Epithelial cell of proximal tubule (primary cell): ENCODE measurements around the gene PAQR3. TPM values are rescaled to one million over a fixed set of nuclear protein-coding genes. Genes with fewer than 3 reads are reported as not detected.

Experiments used
- DNase-seq: peaks from one replicate; pipeline ENCODE4 v3.0.0-alpha.2; 2011; ENCODE audit warnings: low read depth
- H3K4me3 ChIP-seq: 2 replicates; pipeline ENCODE4 v1.5.1; 2011; ENCODE audit warnings: low read depth, mild to moderate bottlenecking, low read length
- CTCF ChIP-seq: conservative IDR thresholded peaks from 2 replicates; pipeline ENCODE4 v1.5.1; 2012; ENCODE audit warnings: low read depth, mild to moderate bottlenecking, low read length
- total RNA-seq: library from RNA; depleted of rRNA; stranded (reverse); fragments of >200 nt; gene quantifications from 2 replicates; pipeline ENCODE4 v1.2.3, GENCODE V29; 2015

The PAQR3 gene
- total RNA-seq, 1 donor from 2014 or later = 27.8 TPM

- no peak for DNase-seq
- no peak for TF ChIP-seq CTCF
- H3K4me3 ChIP-seq = no peak overlapping the region
Measured at GRCh38 chr4:78907638-78908037, 31.6 kb downstream of the PAQR3 start.

DNA sequence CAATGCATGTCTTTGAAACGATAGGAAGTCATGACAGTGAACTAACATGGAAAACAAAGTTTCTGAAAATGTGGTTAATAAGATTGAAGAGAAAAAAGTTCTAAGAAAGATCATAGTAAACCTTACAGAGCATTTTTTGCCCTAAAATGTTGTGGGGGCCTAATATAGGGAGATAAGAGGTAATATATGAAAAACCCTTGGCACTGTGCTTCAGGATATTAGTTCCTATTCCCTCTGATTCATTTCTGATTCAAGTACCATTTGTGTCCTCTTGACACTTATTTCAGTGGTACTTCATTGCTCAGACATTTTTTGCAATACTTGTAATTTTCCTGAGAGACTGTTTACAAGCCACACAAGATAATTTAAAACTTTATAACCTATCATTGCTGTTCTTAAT lies 35.1 kb downstream of the PAQR3 start:
- no peak for TF ChIP-seq CTCF
- no peak overlapping the region for H3K4me3 ChIP-seq
- DNase-seq = no peak

GRCh38 chr4:78902298-78902697 lies 36.9 kb downstream of the PAQR3 start:
- DNase-seq = no peak
- no peak for TF ChIP-seq CTCF
- no peak overlapping the region for H3K4me3 ChIP-seq

- TF ChIP-seq CTCF = no peak
- DNase-seq = no peak
Measured at GRCh38 chr4:78901882-78902281, 37.4 kb downstream of the PAQR3 start.

GRCh38 chr4:78899302-78899701 lies 39.9 kb downstream of the PAQR3 start:
- no peak for TF ChIP-seq CTCF
- no peak for DNase-seq
- H3K4me3 ChIP-seq = no peak overlapping the region

More at GRCh38 chr4:78901882-78902281, 37.4 kb downstream of the PAQR3 start:
- H3K4me3 ChIP-seq = no peak overlapping the region

DNA sequence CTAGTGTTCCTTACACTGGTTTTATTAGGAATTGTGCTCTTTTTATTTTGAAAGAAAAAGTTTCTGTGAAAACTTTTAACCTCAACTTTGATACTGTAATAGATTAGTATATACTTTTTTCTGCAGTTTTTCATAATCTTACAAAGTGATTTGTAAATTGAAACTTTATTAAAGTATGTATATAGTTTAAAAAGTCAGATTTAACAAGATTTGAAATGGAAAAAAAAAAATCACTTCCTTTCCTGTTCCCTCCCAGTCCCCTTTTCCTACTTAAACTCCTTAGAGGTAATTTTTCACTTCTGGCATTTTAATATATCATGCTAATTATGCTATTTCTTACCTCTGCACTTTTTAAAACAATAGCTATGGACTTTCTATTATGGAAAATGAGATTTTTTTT lies 49.3 kb downstream of the PAQR3 start:
- H3K4me3 ChIP-seq = no peak overlapping the region
- no peak for DNase-seq
- TF ChIP-seq CTCF = no peak

GRCh38 chr4:78885598-78885997 lies 53.6 kb downstream of the PAQR3 start:
- no peak overlapping the region for H3K4me3 ChIP-seq
- DNase-seq = no peak
- TF ChIP-seq CTCF = no peak
